GM21825 (cell line): ENCODE results near the gene KCTD5.

ENCODE experiments used
- ATAC-seq: cut with Tn5 transposase; IDR thresholded peaks from one replicate; pipeline ENCODE4 v1.9.1; 2021; ENCODE audit warnings: mild to moderate bottlenecking, moderate library complexity; ENCODE audit not compliant: unreplicated experiment

KCTD5 gene

GRCh38 chr16:2748757-2749455, 66.6 kb downstream of the KCTD5 start:
- no peak for ATAC-seq

GRCh38 chr16:2749476-2749875, 67.2 kb downstream of the KCTD5 start:
- no peak for ATAC-seq

GRCh38 chr16:2749936-2750335, 67.6 kb downstream of the KCTD5 start:
- no peak for ATAC-seq

- peak; percentile 30 for ATAC-seq
Observed at GRCh38 chr16:2751577-2752034, 69.3 kb downstream of the KCTD5 start.

- ATAC-seq, result peak; percentile 76
Observed at GRCh38 chr16:2752035-2752849, 69.9 kb downstream of the KCTD5 start, which contains the start of gene SRRM2. SRRM2 (plus strand) TSS chr16:2752638; CDS start chr16:2756365, 3,727 bp downstream.

DNA sequence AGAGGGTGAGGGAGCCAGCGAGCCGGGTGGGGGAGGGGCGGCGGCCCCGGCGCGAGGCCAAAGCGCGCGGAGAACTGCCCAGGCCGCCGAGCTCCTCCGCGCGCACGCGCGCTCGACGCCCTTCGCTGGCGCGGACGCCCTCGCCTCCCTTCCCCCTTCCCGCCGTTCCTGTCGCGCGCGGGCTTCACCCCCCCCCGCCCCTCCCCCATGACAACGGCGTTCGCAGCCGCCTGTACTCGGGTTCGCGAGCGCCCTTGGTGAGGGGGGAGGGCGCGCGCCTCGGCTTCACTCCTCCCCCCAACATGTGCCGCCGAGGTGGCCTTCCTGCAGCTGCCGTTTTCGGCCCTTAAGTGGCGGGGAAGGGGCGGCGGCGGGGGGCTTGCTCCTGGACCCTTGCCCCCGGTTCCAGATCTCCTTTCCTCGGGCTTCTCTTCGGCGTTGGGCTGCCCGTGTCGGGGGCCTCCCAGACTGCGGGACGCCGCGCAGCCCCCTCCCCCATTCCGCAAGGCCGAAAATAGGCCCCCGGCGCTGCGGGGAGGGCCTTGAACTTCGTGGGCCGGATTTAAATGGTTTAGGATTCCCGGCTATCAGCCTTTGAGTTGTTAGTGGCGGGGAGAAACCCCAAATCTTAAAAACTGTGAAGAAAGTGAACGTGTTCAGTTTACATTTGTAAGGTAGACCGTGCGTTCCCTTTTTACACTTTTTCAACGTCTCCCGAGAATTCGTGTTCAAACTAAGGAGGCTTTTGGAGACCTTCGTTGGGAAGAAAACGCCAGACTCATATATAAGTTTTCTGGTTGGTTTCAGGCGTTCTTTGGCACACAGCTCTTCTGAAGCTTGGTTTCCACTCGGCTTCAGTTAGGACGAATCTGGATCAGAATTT, 70.8 kb downstream of the KCTD5 start:
- ATAC-seq, result peak; percentile 33

GRCh38 chr16:2753733-2754020, 71.4 kb downstream of the KCTD5 start:
- no peak for ATAC-seq

DNA sequence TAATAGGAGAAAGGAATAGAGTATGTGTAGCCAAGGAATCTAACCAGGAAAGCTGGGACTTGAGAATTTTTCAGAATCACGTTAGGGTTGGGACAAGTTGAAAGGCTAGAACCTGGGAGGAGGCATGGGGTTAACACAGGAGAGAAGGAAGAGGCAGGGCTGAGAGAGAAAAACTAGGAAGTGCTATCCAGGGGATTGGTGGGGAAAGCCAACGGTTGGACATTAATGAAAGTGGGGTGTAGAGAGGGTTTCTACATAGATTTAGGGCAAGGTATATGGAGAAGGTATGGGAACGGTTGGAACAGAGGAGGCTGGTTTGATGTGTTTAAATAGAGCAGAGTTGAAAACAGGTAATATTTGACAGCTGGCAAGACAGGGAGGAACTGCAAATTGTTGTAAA, 72.8 kb downstream of the KCTD5 start:
- no peak for ATAC-seq

DNA sequence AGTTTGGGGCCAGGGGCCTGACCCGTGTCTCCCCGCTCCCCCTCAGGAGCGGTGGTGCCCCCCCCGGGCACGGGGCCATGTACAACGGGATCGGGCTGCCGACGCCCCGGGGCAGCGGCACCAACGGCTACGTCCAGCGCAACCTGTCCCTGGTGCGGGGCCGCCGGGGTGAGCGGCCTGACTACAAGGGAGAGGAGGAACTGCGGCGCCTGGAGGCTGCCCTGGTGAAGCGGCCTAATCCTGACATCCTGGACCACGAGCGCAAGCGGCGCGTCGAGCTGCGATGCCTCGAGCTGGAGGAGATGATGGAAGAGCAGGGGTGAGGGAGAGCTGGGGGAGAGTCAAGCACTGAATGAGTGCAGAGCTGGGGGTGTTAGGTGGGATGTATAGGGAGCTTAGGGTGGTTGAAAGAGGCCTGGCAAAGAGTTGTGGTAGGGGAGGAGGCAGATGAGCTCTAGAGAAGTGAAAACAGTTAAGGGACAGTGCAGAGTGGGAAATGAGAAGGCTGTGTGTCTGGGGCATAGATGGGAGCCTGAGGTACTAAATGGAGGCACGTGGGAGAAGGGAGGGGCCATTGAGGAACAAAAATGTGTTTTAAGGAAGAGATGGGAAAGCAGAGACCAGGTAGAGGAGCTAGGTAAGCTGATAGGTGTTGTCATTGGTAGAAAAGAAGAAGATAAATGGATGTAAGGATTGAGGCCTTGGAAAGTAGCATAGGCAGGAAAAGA, 74.1 kb downstream of the KCTD5 start:
- no peak for ATAC-seq

DNA sequence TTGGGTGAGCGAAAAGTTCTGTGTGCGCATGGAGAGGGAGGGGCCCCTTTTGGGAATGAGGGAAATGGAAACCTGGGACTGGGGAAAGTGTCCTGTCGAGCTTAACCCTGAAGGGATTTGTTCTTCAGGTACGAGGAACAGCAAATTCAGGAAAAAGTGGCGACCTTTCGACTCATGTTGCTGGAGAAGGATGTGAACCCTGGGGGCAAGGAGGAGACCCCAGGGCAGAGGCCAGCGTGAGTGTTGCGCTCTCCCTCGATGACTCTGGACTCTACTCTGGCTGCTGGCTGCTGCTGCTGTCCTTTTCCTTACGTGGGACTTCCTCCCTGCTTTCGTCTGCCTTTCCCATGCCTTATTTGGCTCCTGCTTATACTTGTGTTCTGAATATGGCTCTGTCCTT, 75.0 kb downstream of the KCTD5 start:
- ATAC-seq, result no peak
